ENCODE data around the gene UNC5A.

Gene UNC5A

GRCh38 chr5:176802116-176802784 is 8.1 kb upstream of the UNC5A start:
- no peak overlapping the region for H3K27ac Mint-ChIP-seq
- no peaks in the 10 kb centered on the region for H3K4me1 Mint-ChIP-seq
- H3K9me3 Mint-ChIP-seq = no peaks in the 10 kb centered on the region
- peaks cover 58% of the 10 kb centered on the region for H3K27me3 Mint-ChIP-seq (ENCODE audit: low read depth, poor library complexity)
- no peak for DNase-seq
- no peak overlapping the region for H3K4me3 Mint-ChIP-seq
- no peaks in the 10 kb centered on the region for H3K36me3 Mint-ChIP-seq (ENCODE audit: low read depth)
- TF ChIP-seq CTCF (IDR thresholded peaks at IDR 0.05) = no peak

- TF ChIP-seq CTCF (IDR thresholded peaks at IDR 0.05) = no peak
- Mint-ChIP-seq H3K36me3 (ENCODE audit: low read depth) (no peaks in the 10 kb centered on the region), H3K4me1 (no peaks in the 10 kb centered on the region), H3K9me3 (no peaks in the 10 kb centered on the region), H3K27me3 (ENCODE audit: low read depth, poor library complexity) (peaks cover 59% of the 10 kb centered on the region), H3K27ac (no peak overlapping the region), H3K4me3 (no peak overlapping the region)
- no peak for DNase-seq
These were observed 7.1 kb upstream of the UNC5A start for GRCh38 chr5:176803068-176803942.

- Mint-ChIP-seq H3K27ac (no peak overlapping the region), H3K4me3 (no peak overlapping the region), H3K36me3 (ENCODE audit: low read depth) (no peaks in the 10 kb centered on the region), H3K9me3 (no peaks in the 10 kb centered on the region), H3K4me1 (peaks cover 1% of the 10 kb centered on the region), H3K27me3 (ENCODE audit: low read depth, poor library complexity) (peaks cover 66% of the 10 kb centered on the region)
- TF ChIP-seq CTCF (IDR thresholded peaks at IDR 0.05) = no peak
- DNase-seq = peak; percentile 85
These were observed 6.3 kb upstream of the UNC5A start for GRCh38 chr5:176803943-176804498.

- Mint-ChIP-seq H3K4me1 (peaks cover 9% of the 10 kb centered on the region), H3K27me3 (ENCODE audit: low read depth, poor library complexity) (peaks cover 77% of the 10 kb centered on the region), H3K27ac (no peak overlapping the region), H3K9me3 (no peaks in the 10 kb centered on the region), H3K4me3 (no peak overlapping the region), H3K36me3 (ENCODE audit: low read depth) (no peaks in the 10 kb centered on the region)
- no peak for TF ChIP-seq CTCF (IDR thresholded peaks at IDR 0.05)
- DNase-seq = peak; percentile 69
These were observed 4.2 kb upstream of the UNC5A start for GRCh38 chr5:176806137-176806536.

GRCh38 chr5:176809544-176810080 is 747 bp upstream of the UNC5A start:
- Mint-ChIP-seq H3K4me3 (peak overlapping the region; percentile 63), H3K27me3 (ENCODE audit: low read depth, poor library complexity) (peaks cover 89% of the 10 kb centered on the region), H3K4me1 (peaks cover 14% of the 10 kb centered on the region), H3K27ac (no peak overlapping the region), H3K36me3 (ENCODE audit: low read depth) (no peaks in the 10 kb centered on the region), H3K9me3 (no peaks in the 10 kb centered on the region)
- TF ChIP-seq CTCF (IDR thresholded peaks at IDR 0.05) = no peak
- no peak for DNase-seq
